ENCODE results near the gene ITPRIPL1. TPM values are rescaled to one million over a fixed set of nuclear protein-coding genes. Genes with fewer than 3 reads are reported as not detected.

Gene ITPRIPL1
- polyA plus RNA-seq, 1 of the 3 experiments (the other 2 are of a cell fraction), result 5.0 TPM

DNA sequence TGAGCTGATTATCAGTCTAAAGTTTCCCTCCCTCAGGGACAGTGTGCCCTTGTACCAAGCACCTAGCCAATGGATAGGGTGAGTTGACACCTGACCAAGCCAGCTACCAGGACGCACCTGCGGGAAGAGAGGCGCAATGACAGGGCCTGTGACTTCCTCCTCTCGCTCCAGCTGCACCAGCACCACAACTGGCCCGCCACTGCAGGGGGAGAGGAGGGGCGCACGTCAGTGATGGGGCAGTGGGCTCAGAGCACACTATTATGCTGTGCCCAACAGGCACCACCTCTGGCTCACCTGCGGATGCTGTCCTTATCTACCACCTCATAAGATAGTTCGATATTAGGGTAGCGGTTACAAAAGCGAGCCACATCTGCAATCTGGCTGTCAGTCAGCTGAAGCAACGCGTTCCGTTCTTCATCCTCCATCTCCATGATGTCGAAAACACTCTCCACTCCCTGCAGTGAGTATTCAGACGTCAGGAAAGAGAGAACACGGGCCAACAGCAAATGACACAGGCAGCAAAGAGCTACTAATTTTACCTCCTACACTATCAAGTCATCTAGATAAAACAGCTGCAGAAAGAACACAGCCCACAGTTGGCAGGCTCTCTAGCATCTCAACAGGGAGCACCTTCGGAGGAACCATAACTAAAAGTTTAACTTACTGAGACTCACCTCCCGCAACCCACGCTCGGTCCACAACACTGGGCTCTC, 48.2 kb upstream of the ITPRIPL1 start (continued):
- no peak for TF ChIP-seq RFX5 (IDR thresholded peaks at IDR 0.05; ENCODE audit: low read length)
- TF ChIP-seq, protein P1, sequence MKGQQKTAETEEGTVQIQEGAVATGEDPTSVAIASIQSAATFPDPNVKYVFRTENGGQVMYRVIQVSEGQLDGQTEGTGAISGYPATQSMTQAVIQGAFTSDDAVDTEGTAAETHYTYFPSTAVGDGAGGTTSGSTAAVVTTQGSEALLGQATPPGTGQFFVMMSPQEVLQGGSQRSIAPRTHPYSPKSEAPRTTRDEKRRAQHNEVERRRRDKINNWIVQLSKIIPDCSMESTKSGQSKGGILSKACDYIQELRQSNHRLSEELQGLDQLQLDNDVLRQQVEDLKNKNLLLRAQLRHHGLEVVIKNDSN (IDR thresholded peaks at IDR 0.05; ENCODE audit: borderline replicate concordance, low read depth), result no peak
- TF ChIP-seq EZH2phosphoT487 (IDR thresholded peaks at IDR 0.05; ENCODE audit: borderline replicate concordance, low read depth), result no peak
- TF ChIP-seq FOXM1 (IDR thresholded peaks at IDR 0.05; ENCODE audit: low read depth), result no peak
- TF ChIP-seq SMC3 (IDR thresholded peaks at IDR 0.05; ENCODE audit: low read depth, low read length), result no peak

GRCh38 chr2:96287273-96287856, 37.8 kb upstream of the ITPRIPL1 start:
- Histone ChIP-seq H3K79me2 (ENCODE audit: insufficient read depth) (no peaks in the 10 kb centered on the region), H3K27me3 (ENCODE audit: insufficient read depth) (no peaks in the 10 kb centered on the region), H3K9me3 (no peaks in the 10 kb centered on the region), H3K4me2 (no peak overlapping the region), H2AFZ (ENCODE audit: low read depth) (no peak overlapping the region), H3K9me2 (no peaks in the 10 kb centered on the region), H3F3A (replicated peaks; ENCODE audit: insufficient read depth) (no peaks in the 10 kb centered on the region), H4K20me1 (ENCODE audit: insufficient read depth) (no peaks in the 10 kb centered on the region), H3K4me1 (ENCODE audit: control insufficient read depth in 1 of 2, insufficient read depth in 2 of 2, low read depth in 1 of 2, low read length in 1 of 2) (no peaks in the 10 kb centered on the region), H3K36me3 (replicated peaks in 1 of 2; ENCODE audit: control insufficient read depth in 1 of 2, insufficient read depth in 2 of 2, low read length in 1 of 2) (peaks cover 80 to 95% of the 10 kb centered on the region in 2 experiments), H3K27ac (ENCODE audit: low read depth in 2 of 2, low read length in 1 of 2) (no peak overlapping the region), H3K9ac (no peak overlapping the region), H3K4me3 (ENCODE audit: low read depth in 2 of 2, low read length in 1 of 2) (no peak overlapping the region)
- POLR2A ChIA-PET, result no interaction called here
- CTCF ChIA-PET, result no interaction called here
- DNase-seq, result no peak
- TF ChIP-seq GABPA (IDR thresholded peaks at IDR 0.05; ENCODE audit: low read depth) (no peak), RXRA (IDR thresholded peaks at IDR 0.05; ENCODE audit: borderline replicate concordance, low read depth) (no peak), MEF2A (IDR thresholded peaks at IDR 0.05; ENCODE audit: borderline replicate concordance, low read depth) (no peak), JUND (IDR thresholded peaks at IDR 0.05) (no peak), MXI1 (IDR thresholded peaks at IDR 0.05; ENCODE audit: low read depth, low read length) (no peak), TAF1 (IDR thresholded peaks at IDR 0.05; ENCODE audit: borderline replicate concordance, low read depth, low read length) (no peak), EZH2phosphoT487 (IDR thresholded peaks at IDR 0.05; ENCODE audit: borderline replicate concordance, low read depth) (no peak), TCF12 (IDR thresholded peaks at IDR 0.05) (no peak), RFX5 (IDR thresholded peaks at IDR 0.05; ENCODE audit: low read length) (no peak), FOSL2 (IDR thresholded peaks at IDR 0.05; ENCODE audit: borderline replicate concordance, low read depth) (no peak)
- TF ChIP-seq, protein P2, sequence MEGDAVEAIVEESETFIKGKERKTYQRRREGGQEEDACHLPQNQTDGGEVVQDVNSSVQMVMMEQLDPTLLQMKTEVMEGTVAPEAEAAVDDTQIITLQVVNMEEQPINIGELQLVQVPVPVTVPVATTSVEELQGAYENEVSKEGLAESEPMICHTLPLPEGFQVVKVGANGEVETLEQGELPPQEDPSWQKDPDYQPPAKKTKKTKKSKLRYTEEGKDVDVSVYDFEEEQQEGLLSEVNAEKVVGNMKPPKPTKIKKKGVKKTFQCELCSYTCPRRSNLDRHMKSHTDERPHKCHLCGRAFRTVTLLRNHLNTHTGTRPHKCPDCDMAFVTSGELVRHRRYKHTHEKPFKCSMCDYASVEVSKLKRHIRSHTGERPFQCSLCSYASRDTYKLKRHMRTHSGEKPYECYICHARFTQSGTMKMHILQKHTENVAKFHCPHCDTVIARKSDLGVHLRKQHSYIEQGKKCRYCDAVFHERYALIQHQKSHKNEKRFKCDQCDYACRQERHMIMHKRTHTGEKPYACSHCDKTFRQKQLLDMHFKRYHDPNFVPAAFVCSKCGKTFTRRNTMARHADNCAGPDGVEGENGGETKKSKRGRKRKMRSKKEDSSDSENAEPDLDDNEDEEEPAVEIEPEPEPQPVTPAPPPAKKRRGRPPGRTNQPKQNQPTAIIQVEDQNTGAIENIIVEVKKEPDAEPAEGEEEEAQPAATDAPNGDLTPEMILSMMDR (IDR thresholded peaks at IDR 0.05), result no peak
- TF ChIP-seq, protein P3, sequence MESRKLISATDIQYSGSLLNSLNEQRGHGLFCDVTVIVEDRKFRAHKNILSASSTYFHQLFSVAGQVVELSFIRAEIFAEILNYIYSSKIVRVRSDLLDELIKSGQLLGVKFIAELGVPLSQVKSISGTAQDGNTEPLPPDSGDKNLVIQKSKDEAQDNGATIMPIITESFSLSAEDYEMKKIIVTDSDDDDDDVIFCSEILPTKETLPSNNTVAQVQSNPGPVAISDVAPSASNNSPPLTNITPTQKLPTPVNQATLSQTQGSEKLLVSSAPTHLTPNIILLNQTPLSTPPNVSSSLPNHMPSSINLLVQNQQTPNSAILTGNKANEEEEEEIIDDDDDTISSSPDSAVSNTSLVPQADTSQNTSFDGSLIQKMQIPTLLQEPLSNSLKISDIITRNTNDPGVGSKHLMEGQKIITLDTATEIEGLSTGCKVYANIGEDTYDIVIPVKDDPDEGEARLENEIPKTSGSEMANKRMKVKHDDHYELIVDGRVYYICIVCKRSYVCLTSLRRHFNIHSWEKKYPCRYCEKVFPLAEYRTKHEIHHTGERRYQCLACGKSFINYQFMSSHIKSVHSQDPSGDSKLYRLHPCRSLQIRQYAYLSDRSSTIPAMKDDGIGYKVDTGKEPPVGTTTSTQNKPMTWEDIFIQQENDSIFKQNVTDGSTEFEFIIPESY (IDR thresholded peaks at IDR 0.05; ENCODE audit: borderline replicate concordance, low read depth), result no peak
- WGBS (ENCODE audit: low lambda C conversion rate), result 97% methylated on average over 6 of the region's 6 CpGs
